A549 (cell line): ENCODE measurements around the gene CRIP2. TPM values are rescaled to one million over a fixed set of nuclear protein-coding genes. Genes with fewer than 3 reads are reported as not detected.

Source experiments
- polyA plus RNA-seq, 4 experiments: library from polyadenylated mRNA; depleted of rRNA in 3 of 4; stranded (reverse); fragments of >200 nt; fragmentation: RNase III in 1 of 4; extraction: RNeasy Plus Mini Kit Qiagen cat#74134 plus additional on column Dnase treatment in 1 of 4; gene quantifications; 2 replicates in 3 of 4; 3 replicates in 1 of 4; pipeline ENCODE4 v1.2.3, GENCODE V29; 2011 to 2017

The CRIP2 gene
- polyA plus RNA-seq, 2 of the 4 experiments (the other 2 are of a cell fraction), result 41.0 to 67.3 TPM

Other genes starting within 250 kb of the CRIP2 start
- gene BTBD6, start 226.3 kb upstream of the CRIP2 start, polyA plus RNA-seq (2011; rRNA removed), result 16.1 and 19.3 TPM in 2 replicates
- 31.3 to 33.9 TPM (median 33.6 TPM) in 3 replicates for gene BTBD6, start 226.3 kb upstream of the CRIP2 start, polyA plus RNA-seq (2017; fragmentation: RNase III; extraction: RNeasy Plus Mini Kit Qiagen cat#74134 plus additional on column Dnase treatment)
- gene BRF1, start 173.8 kb upstream of the CRIP2 start, polyA plus RNA-seq (2011; rRNA removed), result 7.0 and 8.5 TPM in 2 replicates
- 23.9 to 29.6 TPM (median 25.7 TPM) in 3 replicates for gene BRF1, start 173.8 kb upstream of the CRIP2 start, polyA plus RNA-seq (2017; fragmentation: RNase III; extraction: RNeasy Plus Mini Kit Qiagen cat#74134 plus additional on column Dnase treatment)
- 11.9 and 13.1 TPM in 2 replicates for gene PACS2, start 160.1 kb upstream of the CRIP2 start, polyA plus RNA-seq (2011; rRNA removed)
- gene PACS2, start 160.1 kb upstream of the CRIP2 start, polyA plus RNA-seq (2017; fragmentation: RNase III; extraction: RNeasy Plus Mini Kit Qiagen cat#74134 plus additional on column Dnase treatment), result 21.7 to 25.8 TPM (median 24.5 TPM) in 3 replicates
- 0.06 and 0.19 TPM in 2 replicates for gene TEX22, start 76.3 kb upstream of the CRIP2 start, polyA plus RNA-seq (2011; rRNA removed)
- gene TEX22, start 76.3 kb upstream of the CRIP2 start, polyA plus RNA-seq (2017; fragmentation: RNase III; extraction: RNeasy Plus Mini Kit Qiagen cat#74134 plus additional on column Dnase treatment), result 0.23 to 0.51 TPM (median 0.26 TPM) in 3 replicates
- 46.8 and 52.7 TPM in 2 replicates for gene MTA1, start 55.0 kb upstream of the CRIP2 start, polyA plus RNA-seq (2011; rRNA removed)
- gene MTA1, start 55.0 kb upstream of the CRIP2 start, polyA plus RNA-seq (2017; fragmentation: RNase III; extraction: RNeasy Plus Mini Kit Qiagen cat#74134 plus additional on column Dnase treatment), result 80.7 to 89.8 TPM (median 86.7 TPM) in 3 replicates
- gene CRIP1, start 12.1 kb downstream of the CRIP2 start, polyA plus RNA-seq (2011; rRNA removed), result 196 and 280 TPM in 2 replicates
- 837 to 1,023 TPM (median 999 TPM) in 3 replicates for gene CRIP1, start 12.1 kb downstream of the CRIP2 start, polyA plus RNA-seq (2017; fragmentation: RNase III; extraction: RNeasy Plus Mini Kit Qiagen cat#74134 plus additional on column Dnase treatment)
- gene TEDC1, start 16.4 kb downstream of the CRIP2 start, polyA plus RNA-seq (2011; rRNA removed), result 12.7 and 13.4 TPM in 2 replicates
- 35.1 to 39.6 TPM (median 37.5 TPM) in 3 replicates for gene TEDC1, start 16.4 kb downstream of the CRIP2 start, polyA plus RNA-seq (2017; fragmentation: RNase III; extraction: RNeasy Plus Mini Kit Qiagen cat#74134 plus additional on column Dnase treatment)
- gene TMEM121, start 51.8 kb downstream of the CRIP2 start, polyA plus RNA-seq (2011; rRNA removed), result 2.3 and 2.4 TPM in 2 replicates
- gene TMEM121, start 51.8 kb downstream of the CRIP2 start, polyA plus RNA-seq (2017; fragmentation: RNase III; extraction: RNeasy Plus Mini Kit Qiagen cat#74134 plus additional on column Dnase treatment), result 4.3 to 5.7 TPM (median 5.6 TPM) in 3 replicates